Smooth muscle cell (in vitro differentiated cells): Measurements from ENCODE around the gene DCDC1. TPM values are rescaled to one million over a fixed set of nuclear protein-coding genes. Genes with fewer than 3 reads are reported as not detected.

Experiments used
- DNase-seq: peaks from one replicate; lab custom pipeline; 2025; ENCODE audit not compliant: unreplicated experiment; lab: John Stamatoyannopoulos, UW
- H2AFZ ChIP-seq: fragments of 200-600 bp; sonication (generic); 2 replicates; pipeline ENCODE4 v1.6.0; 2016; ENCODE audit warnings: antibody characterized with exemption, low read depth, mild to moderate bottlenecking
- H3F3A ChIP-seq: fragments of 200-600 bp; sonication (generic); 2 replicates; pipeline ENCODE4 v1.6.0; 2017; ENCODE audit warnings: antibody characterized with exemption, low read depth
- H3K27ac ChIP-seq: fragments of 200-600 bp; sonication (generic); 2 replicates; pipeline ENCODE4 v1.5.1; 2016; ENCODE audit warnings: low read depth, mild to moderate bottlenecking
- H3K27me3 ChIP-seq: fragments of 200-600 bp; sonication (generic); 2 replicates; pipeline ENCODE4 v1.6.1; 2016; ENCODE audit warnings: low read depth, mild to moderate bottlenecking
- H3K36me3 ChIP-seq: fragments of 200-600 bp; sonication (generic); 2 replicates; pipeline ENCODE4 v1.5.1; 2016; ENCODE audit warnings: low read depth
- H3K4me1 ChIP-seq: fragments of 200-600 bp; sonication (generic); 2 replicates; pipeline ENCODE4 v1.5.1; 2016; ENCODE audit warnings: low read depth
- H3K4me2 ChIP-seq: fragments of 200-600 bp; sonication (generic); 2 replicates; pipeline ENCODE4 v1.6.0; 2016; ENCODE audit warnings: mild to moderate bottlenecking
- H3K4me3 ChIP-seq: fragments of 200-600 bp; sonication (generic); 2 replicates; pipeline ENCODE4 v1.5.1; 2016; ENCODE audit warnings: mild to moderate bottlenecking
- H3K79me2 ChIP-seq: fragments of 200-600 bp; sonication (generic); 2 replicates; pipeline ENCODE4 v1.6.0; 2016; ENCODE audit warnings: low read depth, mild to moderate bottlenecking
- H3K9ac ChIP-seq: fragments of 200-600 bp; sonication (generic); 2 replicates; pipeline ENCODE4 v1.6.0; 2016; ENCODE audit warnings: low read depth
- H3K9me3 ChIP-seq: fragments of 200-600 bp; sonication (generic); replicated peaks from 2 replicates; pipeline ENCODE4 v1.5.1; 2016; ENCODE audit warnings: low read depth
- H4K20me1 ChIP-seq: fragments of 200-600 bp; sonication (generic); 2 replicates; pipeline ENCODE4 v1.6.0; 2016; ENCODE audit warnings: low read depth
- WGBS: methylation state at CpG from one replicate; pipeline ENCODE4 v1.1.7; 2016; ENCODE audit warnings: low lambda C conversion rate; 5-methylcytosine and 5-hydroxymethylcytosine counted together
- polyA plus RNA-seq: library from polyadenylated mRNA; unstranded; fragments of >200 nt; fragmentation: Nextera tagmentation; extraction: Ambion mirVana; gene quantifications from 2 replicates; pipeline ENCODE4 v1.2.1, GENCODE V29; 2016
- total RNA-seq: library from RNA; depleted of rRNA; stranded (reverse); fragments of >200 nt; gene quantifications from 2 replicates; pipeline ENCODE4 v1.2.3, GENCODE V29; 2014
- TF ChIP-seq, protein P1 (sequence below): fragments of 200-600 bp; sonication (generic); IDR thresholded peaks from 2 replicates; pipeline ENCODE4 v1.5.1; 2017; ENCODE audit warnings: borderline replicate concordance, mild to moderate bottlenecking, antibody characterized with exemption; ENCODE audit not compliant: insufficient read depth, poor library complexity, severe bottlenecking

Gene DCDC1
- total and polyA plus RNA-seq, 2 experiments from 2014 or later: 0.39 to 0.45 TPM

GRCh38 chr11:30917266-30917665 lies 452.3 kb downstream of the DCDC1 start:
- 87% methylated on average over 2 of the region's 2 CpGs for WGBS
- no peak overlapping the region for H3K4me3 ChIP-seq
- H3K79me2 ChIP-seq: no peaks in the 10 kb centered on the region
- H3K27me3 ChIP-seq: peaks cover 5% of the 10 kb centered on the region
- no peak for DNase-seq
- H3F3A ChIP-seq: no peaks in the 10 kb centered on the region
- H4K20me1 ChIP-seq: no peaks in the 10 kb centered on the region
- no peaks in the 10 kb centered on the region for H3K36me3 ChIP-seq
- no peak overlapping the region for H3K27ac ChIP-seq
- no peak overlapping the region for H3K9ac ChIP-seq
- H3K9me3 ChIP-seq: no peaks in the 10 kb centered on the region
- no peak overlapping the region for H2AFZ ChIP-seq
- TF ChIP-seq, protein P1, sequence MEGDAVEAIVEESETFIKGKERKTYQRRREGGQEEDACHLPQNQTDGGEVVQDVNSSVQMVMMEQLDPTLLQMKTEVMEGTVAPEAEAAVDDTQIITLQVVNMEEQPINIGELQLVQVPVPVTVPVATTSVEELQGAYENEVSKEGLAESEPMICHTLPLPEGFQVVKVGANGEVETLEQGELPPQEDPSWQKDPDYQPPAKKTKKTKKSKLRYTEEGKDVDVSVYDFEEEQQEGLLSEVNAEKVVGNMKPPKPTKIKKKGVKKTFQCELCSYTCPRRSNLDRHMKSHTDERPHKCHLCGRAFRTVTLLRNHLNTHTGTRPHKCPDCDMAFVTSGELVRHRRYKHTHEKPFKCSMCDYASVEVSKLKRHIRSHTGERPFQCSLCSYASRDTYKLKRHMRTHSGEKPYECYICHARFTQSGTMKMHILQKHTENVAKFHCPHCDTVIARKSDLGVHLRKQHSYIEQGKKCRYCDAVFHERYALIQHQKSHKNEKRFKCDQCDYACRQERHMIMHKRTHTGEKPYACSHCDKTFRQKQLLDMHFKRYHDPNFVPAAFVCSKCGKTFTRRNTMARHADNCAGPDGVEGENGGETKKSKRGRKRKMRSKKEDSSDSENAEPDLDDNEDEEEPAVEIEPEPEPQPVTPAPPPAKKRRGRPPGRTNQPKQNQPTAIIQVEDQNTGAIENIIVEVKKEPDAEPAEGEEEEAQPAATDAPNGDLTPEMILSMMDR: no peak
- no peaks in the 10 kb centered on the region for H3K4me1 ChIP-seq
- H3K4me2 ChIP-seq: no peak overlapping the region

DNA sequence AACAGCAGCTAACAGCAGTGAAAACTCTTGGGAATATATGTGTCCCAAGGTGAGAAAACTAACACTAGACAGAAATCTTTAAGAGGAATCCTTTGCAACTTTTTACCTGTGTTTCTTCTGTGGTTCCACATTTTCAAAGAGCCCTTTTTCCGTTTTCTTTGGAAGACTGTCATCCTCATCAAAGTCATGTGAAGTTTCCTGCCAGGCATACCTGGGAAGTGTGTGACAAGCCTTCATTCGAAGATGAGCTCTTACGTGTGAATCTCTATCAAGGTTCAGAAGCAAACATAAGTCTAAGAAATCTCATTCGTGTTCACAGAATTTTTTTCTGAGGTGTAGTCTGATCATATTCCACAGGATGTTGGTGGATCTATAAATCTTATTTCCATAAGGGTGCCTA lies 452.8 kb downstream of the DCDC1 start:
- H3K9me3 ChIP-seq: no peaks in the 10 kb centered on the region
- H3K27me3 ChIP-seq: peaks cover 5% of the 10 kb centered on the region
- no peak overlapping the region for H2AFZ ChIP-seq
- no peaks in the 10 kb centered on the region for H3F3A ChIP-seq
- H3K36me3 ChIP-seq: no peaks in the 10 kb centered on the region
- H3K27ac ChIP-seq: no peak overlapping the region
- H3K9ac ChIP-seq: no peak overlapping the region
- H4K20me1 ChIP-seq: no peaks in the 10 kb centered on the region
- no peak overlapping the region for H3K4me2 ChIP-seq
- no peaks in the 10 kb centered on the region for H3K79me2 ChIP-seq
- 79% methylated on average over 4 of the region's 4 CpGs for WGBS
- no peak overlapping the region for H3K4me3 ChIP-seq
- no peaks in the 10 kb centered on the region for H3K4me1 ChIP-seq
- DNase-seq: no peak
- TF ChIP-seq, protein P1: no peak

GRCh38 chr11:30914143-30914762 lies 455.3 kb downstream of the DCDC1 start:
- H3K4me3 ChIP-seq: no peak overlapping the region
- no peak overlapping the region for H3K9ac ChIP-seq
- peaks cover 5% of the 10 kb centered on the region for H3K27me3 ChIP-seq
- no peaks in the 10 kb centered on the region for H3K36me3 ChIP-seq
- peak overlapping the region; percentile 18 for H3K4me2 ChIP-seq
- peak overlapping the region; percentile 22 for H2AFZ ChIP-seq
- no peaks in the 10 kb centered on the region for H4K20me1 ChIP-seq
- peak; percentile 4 for DNase-seq
- WGBS: 25% methylated on average over 8 of the region's 8 CpGs
- H3K27ac ChIP-seq: no peak overlapping the region
- no peaks in the 10 kb centered on the region for H3K4me1 ChIP-seq
- no peaks in the 10 kb centered on the region for H3F3A ChIP-seq
- no peaks in the 10 kb centered on the region for H3K79me2 ChIP-seq
- TF ChIP-seq, protein P1: peak; percentile 60
- H3K9me3 ChIP-seq: no peaks in the 10 kb centered on the region

GRCh38 chr11:30911247-30911646 lies 458.3 kb downstream of the DCDC1 start:
- H4K20me1 ChIP-seq: no peaks in the 10 kb centered on the region
- no peaks in the 10 kb centered on the region for H3K9me3 ChIP-seq
- H3K79me2 ChIP-seq: no peaks in the 10 kb centered on the region
- no peak for DNase-seq
- no peaks in the 10 kb centered on the region for H3K4me1 ChIP-seq
- TF ChIP-seq, protein P1: no peak
- no peak overlapping the region for H2AFZ ChIP-seq
- H3F3A ChIP-seq: no peaks in the 10 kb centered on the region
- no peak overlapping the region for H3K27ac ChIP-seq
- peaks cover 5% of the 10 kb centered on the region for H3K27me3 ChIP-seq
- no peak overlapping the region for H3K4me2 ChIP-seq
- H3K9ac ChIP-seq: no peak overlapping the region
- H3K36me3 ChIP-seq: no peaks in the 10 kb centered on the region
- no peak overlapping the region for H3K4me3 ChIP-seq
